Neural crest cell (in vitro differentiated cells): ENCODE measurements around the gene ACAD8. TPM values are rescaled to one million over a fixed set of nuclear protein-coding genes. Genes with fewer than 3 reads are reported as not detected.

Experiments used
- DNase-seq: peaks from one replicate; pipeline ENCODE4 v3.0.0; 2021; ENCODE audit warnings: low read depth, mixed read lengths, low spot score
- H3K27ac Mint-ChIP-seq: one replicate; pipeline ENCODE4 v1.8.0; 2021; ENCODE audit warnings: mild to moderate bottlenecking, mixed read lengths; ENCODE audit not compliant: unreplicated experiment
- H3K27me3 Mint-ChIP-seq: 2 replicates; pipeline ENCODE4 v1.8.0; 2021; ENCODE audit warnings: low read depth, mild to moderate bottlenecking, mixed read lengths
- H3K36me3 Mint-ChIP-seq: 2 replicates; pipeline ENCODE4 v1.8.0; 2021; ENCODE audit warnings: low read depth, mild to moderate bottlenecking, mixed read lengths
- H3K4me1 Mint-ChIP-seq: 2 replicates; pipeline ENCODE4 v1.8.0; 2021; ENCODE audit warnings: mixed read lengths
- H3K4me3 Mint-ChIP-seq: one replicate; pipeline ENCODE4 v1.8.0; 2021; ENCODE audit warnings: mild to moderate bottlenecking, mixed read lengths
- H3K9me3 Mint-ChIP-seq: 2 replicates; pipeline ENCODE4 v1.8.0; 2021; ENCODE audit warnings: mixed read lengths
- CTCF ChIP-seq: fragments of 200-600 bp; sonication (generic); conservative IDR thresholded peaks from 2 replicates; pipeline ENCODE4 v1.5.0; 2021; ENCODE audit warnings: antibody characterized with exemption, mild to moderate bottlenecking
- total RNA-seq: library from RNA; stranded (reverse); gene quantifications from 2 replicates; pipeline ENCODE4 v1.2.1, GENCODE V29; 2021

ACAD8 gene
- total RNA-seq, 1 donor from 2014 or later = 28.5 TPM

DNA sequence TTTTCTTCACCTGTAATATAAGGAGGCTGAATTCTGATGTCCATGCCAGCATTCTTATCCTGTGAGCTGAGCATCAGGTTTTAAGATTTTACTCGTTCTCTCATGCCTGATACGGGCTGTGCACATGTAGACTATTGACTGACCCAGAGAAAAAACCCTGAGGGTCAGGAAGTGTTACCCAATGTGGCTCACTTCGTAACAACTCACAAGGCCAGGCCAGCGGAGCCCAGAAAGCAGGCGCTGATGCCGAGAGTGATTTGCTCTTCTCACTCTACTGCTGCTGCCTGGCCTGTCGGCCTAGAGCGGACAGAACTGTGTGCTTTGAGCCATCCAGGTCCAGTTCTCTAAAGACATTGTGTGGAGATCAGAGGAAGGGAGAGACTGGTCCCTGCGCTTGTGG lies 11.0 kb upstream of the ACAD8 start:
- Mint-ChIP-seq H3K4me1 (no peaks in the 10 kb centered on the region), H3K27me3 (no peaks in the 10 kb centered on the region), H3K4me3 (no peak overlapping the region), H3K9me3 (no peaks in the 10 kb centered on the region), H3K36me3 (peaks cover 9% of the 10 kb centered on the region), H3K27ac (no peak overlapping the region)
- TF ChIP-seq CTCF = no peak
- DNase-seq = no peak

DNA sequence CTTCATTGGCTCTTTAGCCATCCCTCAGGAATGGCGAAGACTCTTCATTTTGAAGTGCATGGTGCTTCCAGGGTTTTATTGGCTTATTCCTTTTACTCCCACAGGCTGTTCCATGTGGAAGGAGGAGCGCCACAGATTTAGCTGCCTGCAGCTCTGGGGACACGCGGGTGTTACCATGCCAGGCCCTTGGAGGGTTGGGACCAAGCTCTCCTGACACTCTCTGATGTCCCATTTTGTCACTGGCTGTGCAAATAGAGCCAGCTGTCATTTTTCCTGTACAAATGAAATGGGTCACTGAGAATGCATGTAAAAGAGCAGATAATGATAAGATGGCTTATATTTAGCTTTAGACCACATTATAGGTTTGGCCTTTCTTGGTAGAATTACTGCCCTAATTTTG lies 9.5 kb upstream of the ACAD8 start:
- Mint-ChIP-seq H3K9me3 (no peaks in the 10 kb centered on the region), H3K27me3 (no peaks in the 10 kb centered on the region), H3K4me3 (no peak overlapping the region), H3K27ac (no peak overlapping the region), H3K36me3 (peaks cover 6% of the 10 kb centered on the region), H3K4me1 (no peaks in the 10 kb centered on the region)
- no peak for DNase-seq
- no peak for TF ChIP-seq CTCF

GRCh38 chr11:134244593-134244992 lies 8.8 kb upstream of the ACAD8 start:
- peak; percentile 55 for TF ChIP-seq CTCF
- H3K27me3 Mint-ChIP-seq = no peaks in the 10 kb centered on the region
- peaks cover 6% of the 10 kb centered on the region for H3K36me3 Mint-ChIP-seq
- no peak for DNase-seq
- H3K27ac Mint-ChIP-seq = no peak overlapping the region
- no peaks in the 10 kb centered on the region for H3K9me3 Mint-ChIP-seq
- H3K4me3 Mint-ChIP-seq = no peak overlapping the region
- H3K4me1 Mint-ChIP-seq = no peaks in the 10 kb centered on the region

DNA sequence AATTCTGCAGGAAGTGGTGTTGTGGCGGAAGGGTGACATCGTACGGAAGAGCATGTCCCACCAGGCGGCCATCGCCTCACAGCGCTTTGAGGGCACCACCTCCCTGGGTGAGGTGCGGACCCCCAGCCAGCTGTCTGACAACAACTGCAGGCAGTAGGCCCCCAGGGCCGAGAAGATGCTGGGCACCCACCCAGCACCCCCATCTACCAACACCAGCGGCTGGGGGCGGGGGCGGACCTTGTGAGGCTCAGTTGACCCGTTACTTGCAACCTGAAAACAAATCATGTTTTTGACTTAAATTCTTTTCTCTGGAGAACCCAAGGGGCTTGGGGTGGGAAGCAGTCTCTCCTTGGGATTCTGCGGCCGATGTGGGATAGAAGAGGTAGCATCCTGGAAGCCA lies 7.9 kb upstream of the ACAD8 start:
- Mint-ChIP-seq H3K36me3 (peaks cover 6% of the 10 kb centered on the region), H3K9me3 (no peaks in the 10 kb centered on the region), H3K4me3 (no peak overlapping the region), H3K27ac (no peak overlapping the region), H3K27me3 (no peaks in the 10 kb centered on the region), H3K4me1 (no peaks in the 10 kb centered on the region)
- TF ChIP-seq CTCF = no peak
- DNase-seq = no peak

DNA sequence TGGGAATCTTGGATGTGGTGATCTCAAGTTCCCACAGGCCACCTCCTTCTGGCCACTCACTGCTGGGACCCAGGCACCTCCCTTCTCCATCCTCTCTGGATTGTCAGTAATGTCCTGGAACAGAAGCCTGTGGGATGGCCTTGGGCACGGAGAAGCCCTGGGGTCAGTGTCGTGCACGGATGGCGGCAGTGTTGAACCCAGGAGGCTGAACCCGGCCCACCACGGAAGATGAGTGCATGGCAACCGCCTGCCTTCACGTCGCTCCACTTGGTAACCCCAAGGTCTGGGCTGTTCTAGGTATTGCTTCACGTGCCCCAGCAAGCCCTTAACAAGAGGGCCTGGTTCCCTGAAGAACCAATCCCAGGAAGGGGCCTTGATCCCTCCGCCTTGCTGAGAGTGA lies 7.3 kb upstream of the ACAD8 start:
- Mint-ChIP-seq H3K27ac (no peak overlapping the region), H3K36me3 (peaks cover 6% of the 10 kb centered on the region), H3K4me1 (no peaks in the 10 kb centered on the region), H3K27me3 (no peaks in the 10 kb centered on the region), H3K9me3 (no peaks in the 10 kb centered on the region), H3K4me3 (no peak overlapping the region)
- TF ChIP-seq CTCF = no peak
- no peak for DNase-seq

GRCh38 chr11:134246678-134247077 lies 6.7 kb upstream of the ACAD8 start:
- H3K27me3 Mint-ChIP-seq = no peaks in the 10 kb centered on the region
- no peaks in the 10 kb centered on the region for H3K9me3 Mint-ChIP-seq
- no peak for TF ChIP-seq CTCF
- no peak for DNase-seq
- no peak overlapping the region for H3K27ac Mint-ChIP-seq
- peaks cover 6% of the 10 kb centered on the region for H3K36me3 Mint-ChIP-seq
- peaks cover 2% of the 10 kb centered on the region for H3K4me1 Mint-ChIP-seq
- H3K4me3 Mint-ChIP-seq = no peak overlapping the region
